GM12878 (cell line): Measurements from ENCODE around the gene LZTFL1. TPM values are rescaled to one million over a fixed set of nuclear protein-coding genes. Genes with fewer than 3 reads are reported as not detected.

ENCODE experiments used
- ATF7 ChIP-seq: fragments of 450-650 bp; IDR thresholded peaks from 2 replicates; pipeline ENCODE4 v1.6.1; 2016; ENCODE audit warnings: low read depth, mild to moderate bottlenecking
- CBX5 ChIP-seq: sonication (generic); IDR thresholded peaks from 2 replicates; pipeline ENCODE4 v1.6.1; 2016; ENCODE audit warnings: low read depth, moderate library complexity, mild to moderate bottlenecking, inconsistent platforms
- FOXM1 ChIP-seq: IDR thresholded peaks from 2 replicates; pipeline ENCODE4 v1.6.1; 2012; ENCODE audit warnings: low read depth, mild to moderate bottlenecking, inconsistent platforms, low read length, moderate library complexity
- GATAD2B ChIP-seq: fragments of 450-650 bp; conservative IDR thresholded peaks from 2 replicates; pipeline ENCODE4 v1.6.1; 2017; ENCODE audit warnings: low read depth, mild to moderate bottlenecking, moderate library complexity
- IKZF1 ChIP-seq: fragments of 450-650 bp; conservative IDR thresholded peaks from 2 replicates; pipeline ENCODE4 v1.6.1; 2017; ENCODE audit warnings: antibody characterized with exemption, mild to moderate bottlenecking
- KLF5 ChIP-seq: fragments of 450-650 bp; IDR thresholded peaks from 2 replicates; pipeline ENCODE4 v1.6.1; 2014; ENCODE audit warnings: mild to moderate bottlenecking; ENCODE audit not compliant: partially characterized antibody
- MEF2B ChIP-seq: fragments of 450-650 bp; IDR thresholded peaks from 2 replicates; pipeline ENCODE4 v1.6.1; 2018; ENCODE audit warnings: mild to moderate bottlenecking, moderate library complexity; ENCODE audit not compliant: partially characterized antibody, poor library complexity, severe bottlenecking
- MXI1 ChIP-seq: fragments of 150-350 bp; IDR thresholded peaks from 2 replicates; pipeline ENCODE4 v1.6.1; 2011; ENCODE audit warnings: low read depth, mild to moderate bottlenecking, inconsistent platforms, low read length, improper control_type of control experiment
- NFXL1 ChIP-seq: fragments of 450-650 bp; IDR thresholded peaks from 2 replicates; pipeline ENCODE4 v1.6.1; 2017; ENCODE audit warnings: antibody characterized with exemption, mild to moderate bottlenecking, borderline replicate concordance
- NR2C2 ChIP-seq: IDR thresholded peaks from 2 replicates; pipeline ENCODE4 v1.6.1; 2011; ENCODE audit warnings: borderline replicate concordance, low read depth; ENCODE audit not compliant: control insufficient read depth, insufficient read length
- RB1 ChIP-seq: fragments of 450-650 bp; formaldehyde crosslinking; IDR thresholded peaks from 2 replicates; pipeline ENCODE4 v1.6.1; 2017; ENCODE audit warnings: mild to moderate bottlenecking, borderline replicate concordance
- SMARCA5 ChIP-seq: fragments of 450-650 bp; IDR thresholded peaks from 2 replicates; pipeline ENCODE4 v1.6.1; 2017; ENCODE audit warnings: mild to moderate bottlenecking
- SREBF1 ChIP-seq: IDR thresholded peaks from 2 replicates; pipeline ENCODE4 v1.6.1; 2012; ENCODE audit warnings: mild to moderate bottlenecking, low read length
- SREBF2 ChIP-seq: IDR thresholded peaks from 2 replicates; pipeline ENCODE4 v1.6.1; 2012; ENCODE audit warnings: mild to moderate bottlenecking, low read length
- TARDBP ChIP-seq: IDR thresholded peaks from 2 replicates; pipeline ENCODE4 v1.6.1; 2016; ENCODE audit warnings: borderline replicate concordance
- TCF7 ChIP-seq: IDR thresholded peaks from 2 replicates; pipeline ENCODE4 v1.6.1; 2014; ENCODE audit warnings: antibody characterized with exemption, borderline replicate concordance
- YBX1 ChIP-seq: fragments of 450-650 bp; IDR thresholded peaks from 2 replicates; pipeline ENCODE4 v1.6.1; 2016; ENCODE audit warnings: antibody characterized with exemption
- ZNF217 ChIP-seq: fragments of 450-650 bp; IDR thresholded peaks from 2 replicates; pipeline ENCODE4 v1.6.1; 2017; ENCODE audit warnings: antibody characterized with exemption, mild to moderate bottlenecking
- ZNF24 ChIP-seq: fragments of 450-650 bp; IDR thresholded peaks from 2 replicates; pipeline ENCODE4 v1.6.1; 2017; ENCODE audit warnings: antibody characterized with exemption, mild to moderate bottlenecking
- ZNF622 ChIP-seq: fragments of 450-650 bp; IDR thresholded peaks from 2 replicates; pipeline ENCODE4 v1.6.1; 2017; ENCODE audit warnings: mild to moderate bottlenecking, inconsistent platforms
- ZSCAN29 ChIP-seq: fragments of 450-650 bp; IDR thresholded peaks from 2 replicates; pipeline ENCODE4 v1.6.1; 2017; ENCODE audit warnings: mild to moderate bottlenecking, moderate library complexity
- polyA plus RNA-seq, 11 experiments: library from polyadenylated mRNA; depleted of rRNA in 4 of 11; unstranded in 6 of 11; stranded (reverse) in 5 of 11; fragments of >200 nt; fragmentation: Nextera tagmentation in 4 of 11; fragmentation: Illumina TruSeq in 1 of 11; extraction: Ambion mirVana in 4 of 11; extraction: Trizol in 1 of 11; gene quantifications; 1 replicate in 1 of 11; 2 replicates in 10 of 11; pipeline versions ENCODE4 v1.2.1 to v1.2.3, GENCODE V29; 2011 to 2016; ENCODE audit warnings: inconsistent platforms in 2 of 11, missing spikeins in 2 of 11, low read depth in 1 of 11
- total RNA-seq, 4 experiments: library from RNA; depleted of rRNA in 3 of 4; stranded (reverse); fragments of >200 nt in 3 of 4; fragmentation: Illumina TruSeq in 1 of 4; extraction: Trizol in 1 of 4; gene quantifications; 2 replicates each; pipeline versions ENCODE4 v1.2.1 to v1.2.3, GENCODE V29; 2013 to 2021
- TF ChIP-seq, protein P1 (sequence below): IDR thresholded peaks from 2 replicates; pipeline ENCODE4 v1.6.1; 2012; ENCODE audit warnings: low read depth, low read length, improper control_type of control experiment
- TF ChIP-seq, protein P2 (sequence below): IDR thresholded peaks from 2 replicates; pipeline ENCODE4 v1.6.1; 2012; ENCODE audit warnings: low read length, inconsistent platforms
- TF ChIP-seq, protein P3 (sequence below): IDR thresholded peaks from 2 replicates; pipeline ENCODE4 v1.6.1; 2011; ENCODE audit warnings: borderline replicate concordance, low read depth, mild to moderate bottlenecking, moderate library complexity, mixed read lengths, low read length; ENCODE audit not compliant: insufficient read depth; ENCODE audit errors: extremely low read length
- TF ChIP-seq, protein P4 (sequence below): IDR thresholded peaks from 2 replicates; pipeline ENCODE4 v1.6.1; 2011; ENCODE audit warnings: low read depth, low read length, improper control_type of control experiment, borderline replicate concordance
- TF ChIP-seq, protein P5 (sequence below): IDR thresholded peaks from 2 replicates; pipeline ENCODE4 v1.6.1; 2011; ENCODE audit warnings: borderline replicate concordance, low read depth, mild to moderate bottlenecking, moderate library complexity, low read length; ENCODE audit not compliant: insufficient read depth, poor library complexity, severe bottlenecking

The LZTFL1 gene
- total and polyA plus RNA-seq, 10 of the 15 experiments (the other 5 are each of a cell fraction or from before 2014, with no cell fraction given): 9.8 to 74.1 (median 11.9) TPM

DNA sequence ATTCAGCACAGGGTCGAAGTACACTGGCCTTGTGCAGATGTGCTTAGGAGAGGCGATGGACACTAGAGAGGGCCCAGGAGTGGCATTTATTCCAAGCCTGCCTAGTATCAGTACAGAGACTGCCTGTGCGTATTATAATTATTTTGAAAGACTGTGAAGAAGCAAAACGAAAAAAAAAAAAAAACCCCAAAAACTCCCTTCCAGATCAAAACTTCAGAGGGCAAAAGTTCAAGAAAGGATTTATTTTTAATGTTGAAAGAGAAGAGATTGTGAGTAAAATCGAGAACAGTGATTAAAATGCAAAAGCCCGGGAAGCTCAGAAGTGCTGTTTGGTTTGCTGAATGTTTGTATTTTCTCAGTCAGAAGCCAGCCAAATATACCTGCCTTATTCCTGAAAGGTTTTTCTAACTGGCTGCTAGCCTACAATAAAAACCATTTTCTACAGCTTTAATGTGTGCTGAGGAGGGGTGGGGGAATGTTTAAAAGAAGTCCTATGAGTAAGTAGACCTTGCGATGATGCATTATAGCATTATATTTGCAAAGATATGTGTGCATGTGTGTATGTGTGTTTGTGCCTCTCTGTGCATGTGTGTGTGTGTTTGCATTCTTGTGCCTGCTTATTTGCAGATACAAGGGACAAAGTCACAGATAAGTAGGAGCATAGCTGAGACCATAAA is 19.3 kb upstream of the LZTFL1 start (continued):
- TF ChIP-seq, protein P1, sequence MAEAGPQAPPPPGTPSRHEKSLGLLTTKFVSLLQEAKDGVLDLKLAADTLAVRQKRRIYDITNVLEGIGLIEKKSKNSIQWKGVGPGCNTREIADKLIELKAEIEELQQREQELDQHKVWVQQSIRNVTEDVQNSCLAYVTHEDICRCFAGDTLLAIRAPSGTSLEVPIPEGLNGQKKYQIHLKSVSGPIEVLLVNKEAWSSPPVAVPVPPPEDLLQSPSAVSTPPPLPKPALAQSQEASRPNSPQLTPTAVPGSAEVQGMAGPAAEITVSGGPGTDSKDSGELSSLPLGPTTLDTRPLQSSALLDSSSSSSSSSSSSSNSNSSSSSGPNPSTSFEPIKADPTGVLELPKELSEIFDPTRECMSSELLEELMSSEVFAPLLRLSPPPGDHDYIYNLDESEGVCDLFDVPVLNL: no peak
- TF ChIP-seq ZNF622: no peak
- TF ChIP-seq ATF7: peak; percentile 70
- TF ChIP-seq, protein P2, sequence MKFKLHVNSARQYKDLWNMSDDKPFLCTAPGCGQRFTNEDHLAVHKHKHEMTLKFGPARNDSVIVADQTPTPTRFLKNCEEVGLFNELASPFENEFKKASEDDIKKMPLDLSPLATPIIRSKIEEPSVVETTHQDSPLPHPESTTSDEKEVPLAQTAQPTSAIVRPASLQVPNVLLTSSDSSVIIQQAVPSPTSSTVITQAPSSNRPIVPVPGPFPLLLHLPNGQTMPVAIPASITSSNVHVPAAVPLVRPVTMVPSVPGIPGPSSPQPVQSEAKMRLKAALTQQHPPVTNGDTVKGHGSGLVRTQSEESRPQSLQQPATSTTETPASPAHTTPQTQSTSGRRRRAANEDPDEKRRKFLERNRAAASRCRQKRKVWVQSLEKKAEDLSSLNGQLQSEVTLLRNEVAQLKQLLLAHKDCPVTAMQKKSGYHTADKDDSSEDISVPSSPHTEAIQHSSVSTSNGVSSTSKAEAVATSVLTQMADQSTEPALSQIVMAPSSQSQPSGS: peak; percentile 94
- peak; percentile 69 for TF ChIP-seq MEF2B
- TF ChIP-seq KLF5: no peak
- peak; percentile 85; the same call in 1 of the 2 replicates for TF ChIP-seq CBX5
- TF ChIP-seq FOXM1: peak; percentile 99
- TF ChIP-seq, protein P3, sequence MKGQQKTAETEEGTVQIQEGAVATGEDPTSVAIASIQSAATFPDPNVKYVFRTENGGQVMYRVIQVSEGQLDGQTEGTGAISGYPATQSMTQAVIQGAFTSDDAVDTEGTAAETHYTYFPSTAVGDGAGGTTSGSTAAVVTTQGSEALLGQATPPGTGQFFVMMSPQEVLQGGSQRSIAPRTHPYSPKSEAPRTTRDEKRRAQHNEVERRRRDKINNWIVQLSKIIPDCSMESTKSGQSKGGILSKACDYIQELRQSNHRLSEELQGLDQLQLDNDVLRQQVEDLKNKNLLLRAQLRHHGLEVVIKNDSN: no peak
- TF ChIP-seq ZSCAN29: no peak
- no peak for TF ChIP-seq NFXL1
- peak; percentile 69 for TF ChIP-seq ZNF24
- TF ChIP-seq NR2C2: no peak
- peak; percentile 81 for TF ChIP-seq TCF7
- no peak for TF ChIP-seq SREBF2
- TF ChIP-seq, protein P4, sequence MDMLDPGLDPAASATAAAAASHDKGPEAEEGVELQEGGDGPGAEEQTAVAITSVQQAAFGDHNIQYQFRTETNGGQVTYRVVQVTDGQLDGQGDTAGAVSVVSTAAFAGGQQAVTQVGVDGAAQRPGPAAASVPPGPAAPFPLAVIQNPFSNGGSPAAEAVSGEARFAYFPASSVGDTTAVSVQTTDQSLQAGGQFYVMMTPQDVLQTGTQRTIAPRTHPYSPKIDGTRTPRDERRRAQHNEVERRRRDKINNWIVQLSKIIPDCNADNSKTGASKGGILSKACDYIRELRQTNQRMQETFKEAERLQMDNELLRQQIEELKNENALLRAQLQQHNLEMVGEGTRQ: no peak
- peak; percentile 47; the same call in 1 of the 2 replicates for TF ChIP-seq SREBF1
- TF ChIP-seq RB1: no peak
- TF ChIP-seq IKZF1: peak; percentile 72
- no peak for TF ChIP-seq TARDBP
- TF ChIP-seq ZNF217: peak; percentile 75; the same call in 1 of the 2 replicates
- TF ChIP-seq, protein P5, sequence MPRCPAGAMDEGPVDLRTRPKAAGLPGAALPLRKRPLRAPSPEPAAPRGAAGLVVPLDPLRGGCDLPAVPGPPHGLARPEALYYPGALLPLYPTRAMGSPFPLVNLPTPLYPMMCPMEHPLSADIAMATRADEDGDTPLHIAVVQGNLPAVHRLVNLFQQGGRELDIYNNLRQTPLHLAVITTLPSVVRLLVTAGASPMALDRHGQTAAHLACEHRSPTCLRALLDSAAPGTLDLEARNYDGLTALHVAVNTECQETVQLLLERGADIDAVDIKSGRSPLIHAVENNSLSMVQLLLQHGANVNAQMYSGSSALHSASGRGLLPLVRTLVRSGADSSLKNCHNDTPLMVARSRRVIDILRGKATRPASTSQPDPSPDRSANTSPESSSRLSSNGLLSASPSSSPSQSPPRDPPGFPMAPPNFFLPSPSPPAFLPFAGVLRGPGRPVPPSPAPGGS: peak; percentile 98
- TF ChIP-seq GATAD2B: no peak
- no peak for TF ChIP-seq YBX1
- TF ChIP-seq SMARCA5: peak; percentile 47; the same call in 1 of the 2 replicates
- TF ChIP-seq MXI1: peak; percentile 47; the same call in 1 of the 2 replicates
